DMS114 treated with DMSO at 0.1 percent for 48 hours (cell line): Measurements from ENCODE around the gene WDR27.
"Not testable (repeated sequence)": the region's sequence is repeated elsewhere in the genome, so short reads cannot be mapped to it uniquely, and the experiment has no call there.

ENCODE experiments used
- DNase-seq: peaks from one replicate; lab custom pipeline; 2025; ENCODE audit not compliant: unreplicated experiment; lab: John Stamatoyannopoulos, UW

WDR27 gene

GRCh38 chr6:169664227-169664626 is 37.6 kb downstream of the WDR27 start:
- no peak for DNase-seq

DNA sequence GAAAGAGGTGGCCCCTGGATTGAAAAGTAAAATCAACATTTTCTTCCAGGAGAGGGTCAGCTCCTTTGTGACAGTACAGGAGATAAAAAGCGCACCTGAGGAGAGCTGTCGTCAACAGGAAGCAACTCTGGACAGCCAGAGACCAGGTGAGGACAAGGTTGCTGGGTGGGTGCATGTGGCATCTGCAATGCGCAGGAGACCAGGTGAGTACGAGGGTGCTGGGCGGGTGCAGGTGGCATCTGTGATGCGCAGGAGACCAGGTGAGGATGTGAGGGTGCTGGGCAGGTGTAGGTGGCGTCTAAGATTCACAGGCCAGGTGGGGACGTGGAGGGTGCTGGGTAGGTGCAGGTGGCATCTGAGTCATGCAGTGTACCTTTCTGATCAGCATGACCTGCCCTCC is 38.4 kb downstream of the WDR27 start:
- DNase-seq, result no peak

- DNase-seq, result no peak
Observed at GRCh38 chr6:169661391-169661756, 40.5 kb downstream of the WDR27 start.

GRCh38 chr6:169660751-169661390 is 41.0 kb downstream of the WDR27 start:
- DNase-seq, result no peak

GRCh38 chr6:169659820-169660610 is 41.8 kb downstream of the WDR27 start:
- no peak for DNase-seq

- no peak for DNase-seq
Observed at GRCh38 chr6:169657284-169657610, 44.6 kb downstream of the WDR27 start.

DNA sequence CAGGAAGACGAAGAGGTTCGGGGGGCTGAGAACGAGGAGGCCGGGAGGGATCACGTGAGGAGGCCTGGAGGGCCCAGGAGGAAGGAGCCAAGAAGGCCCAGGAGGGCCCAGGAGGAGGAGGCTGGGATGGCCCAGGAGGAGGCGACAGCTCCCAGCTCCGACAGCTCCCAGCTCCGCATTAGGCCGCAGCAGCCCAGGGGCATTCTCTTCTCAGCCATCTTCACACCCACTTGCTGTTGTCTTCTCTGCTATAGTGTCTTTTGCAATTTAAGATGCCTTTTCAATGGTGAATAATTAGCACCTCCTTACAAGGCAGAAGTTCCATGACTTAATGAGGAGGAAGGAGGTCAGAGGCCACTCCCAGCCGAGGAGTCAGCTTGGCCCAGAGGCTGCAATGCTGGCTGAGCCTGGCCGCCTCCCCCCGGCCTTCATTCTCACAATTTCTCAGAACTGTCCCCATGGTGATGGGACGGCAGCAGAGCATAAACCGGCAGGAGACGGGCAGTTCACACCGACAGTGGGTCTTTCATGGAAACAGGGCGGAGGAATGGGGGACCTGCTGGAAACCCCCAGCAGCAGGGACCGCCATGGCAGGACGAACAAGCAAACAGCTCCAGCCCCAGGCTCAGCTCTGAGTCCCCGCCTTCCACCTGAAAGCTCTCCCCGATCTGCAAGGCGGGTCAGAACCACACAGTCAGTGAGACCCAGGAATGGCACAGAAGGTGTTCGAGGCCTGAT is 45.1 kb downstream of the WDR27 start:
- no peak for DNase-seq

- DNase-seq, result no peak
Observed at GRCh38 chr6:169654598-169655391, 47.0 kb downstream of the WDR27 start.

DNA sequence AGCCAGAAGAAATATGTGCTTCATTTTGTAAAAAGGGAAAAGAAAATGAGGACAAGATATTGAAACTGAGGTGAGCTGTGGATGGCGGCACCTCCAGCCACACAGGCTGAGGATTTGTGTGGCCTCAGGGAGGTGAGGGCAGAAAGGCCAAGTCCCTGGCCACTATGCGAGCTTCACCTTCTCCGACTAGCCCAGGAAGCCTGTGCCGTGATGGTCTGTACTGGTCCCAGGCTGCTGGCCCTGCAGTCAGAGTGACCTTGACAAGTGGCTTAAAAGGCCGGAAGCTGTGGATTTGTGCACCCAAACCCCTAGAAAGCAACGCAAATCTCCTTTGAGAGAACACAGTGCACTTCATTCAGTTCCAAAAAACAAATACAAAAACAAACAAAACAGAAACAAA is 48.1 kb downstream of the WDR27 start:
- no peak for DNase-seq

DNA sequence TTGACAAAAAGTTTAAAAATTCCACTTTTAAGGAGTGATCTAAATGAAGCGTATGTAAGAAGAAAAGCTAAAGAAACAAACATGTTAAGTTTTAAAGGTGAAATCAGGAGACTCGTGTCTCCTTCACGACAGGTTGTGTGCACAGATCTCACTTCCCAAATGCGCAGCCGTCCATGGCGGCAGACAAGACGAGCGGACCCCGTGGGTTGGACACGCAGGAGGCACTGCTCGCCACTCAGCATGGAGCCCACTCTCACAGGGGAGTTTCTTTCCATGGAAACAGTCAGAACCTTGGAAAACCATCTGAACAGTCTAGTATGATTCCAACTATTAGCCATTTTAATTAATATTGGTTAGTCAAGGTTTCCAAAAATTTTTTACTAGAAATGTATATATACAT is 48.9 kb downstream of the WDR27 start:
- no peak for DNase-seq

GRCh38 chr6:169651498-169651897 is 50.3 kb downstream of the WDR27 start:
- no peak for DNase-seq

DNA sequence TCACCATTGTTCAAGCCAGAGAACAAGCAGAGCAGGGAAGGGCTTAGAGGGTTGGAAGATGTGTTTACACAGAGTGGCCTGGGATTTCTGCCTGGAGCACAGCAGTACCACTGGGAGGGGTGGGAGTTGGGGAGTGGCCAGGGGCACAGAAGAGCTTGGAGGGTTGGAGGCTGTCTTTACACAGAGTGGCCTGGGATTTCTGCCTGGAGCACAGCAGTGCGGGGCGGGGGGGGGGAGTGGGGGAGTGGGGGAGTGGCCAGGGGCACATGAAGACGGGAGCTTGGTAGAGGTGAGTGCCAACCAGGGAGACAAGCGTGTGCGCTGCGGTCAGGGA is 50.9 kb downstream of the WDR27 start:
- DNase-seq, result no peak

GRCh38 chr6:169650241-169650958 is 51.4 kb downstream of the WDR27 start:
- no peak for DNase-seq

- no peak for DNase-seq
Observed at GRCh38 chr6:169648617-169649016, 53.2 kb downstream of the WDR27 start.

DNA sequence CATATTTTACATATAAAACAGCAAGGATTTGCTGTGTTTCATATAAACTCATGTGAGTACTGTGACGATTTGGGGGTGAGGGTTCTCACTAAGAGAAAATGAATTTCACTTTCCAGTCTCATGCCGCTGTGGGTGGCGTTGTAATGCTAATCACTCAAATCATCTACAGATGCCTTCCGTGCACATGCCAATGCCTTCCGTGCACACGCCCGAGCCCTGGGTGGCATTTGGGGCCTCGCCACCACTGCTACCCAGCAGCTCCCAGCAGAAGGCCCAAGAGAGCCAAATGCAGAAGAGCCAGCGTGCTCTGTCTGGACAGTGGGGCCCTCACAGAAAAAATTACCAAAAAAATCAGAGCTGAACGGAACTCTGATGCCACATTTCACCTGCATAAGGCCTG is 53.7 kb downstream of the WDR27 start:
- DNase-seq, result no peak

DNA sequence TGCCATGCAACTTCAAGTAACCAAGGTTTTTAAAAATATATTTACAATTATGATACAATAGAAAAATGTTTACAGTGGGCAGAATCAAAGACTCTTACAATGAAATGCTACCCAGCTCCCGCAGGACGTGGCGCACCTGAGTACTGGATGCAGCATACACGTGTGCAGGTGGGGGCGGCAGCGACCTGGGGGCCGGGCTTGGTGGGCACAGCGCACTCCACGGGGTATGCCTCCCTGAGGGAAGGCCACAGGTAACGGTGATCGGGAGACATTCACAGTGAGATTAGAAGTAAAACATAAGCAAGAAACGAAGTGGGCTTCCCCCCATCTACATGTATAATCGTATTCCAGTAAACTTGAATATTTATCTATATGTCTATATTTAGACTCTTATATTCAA is 54.2 kb downstream of the WDR27 start:
- no peak for DNase-seq

DNA sequence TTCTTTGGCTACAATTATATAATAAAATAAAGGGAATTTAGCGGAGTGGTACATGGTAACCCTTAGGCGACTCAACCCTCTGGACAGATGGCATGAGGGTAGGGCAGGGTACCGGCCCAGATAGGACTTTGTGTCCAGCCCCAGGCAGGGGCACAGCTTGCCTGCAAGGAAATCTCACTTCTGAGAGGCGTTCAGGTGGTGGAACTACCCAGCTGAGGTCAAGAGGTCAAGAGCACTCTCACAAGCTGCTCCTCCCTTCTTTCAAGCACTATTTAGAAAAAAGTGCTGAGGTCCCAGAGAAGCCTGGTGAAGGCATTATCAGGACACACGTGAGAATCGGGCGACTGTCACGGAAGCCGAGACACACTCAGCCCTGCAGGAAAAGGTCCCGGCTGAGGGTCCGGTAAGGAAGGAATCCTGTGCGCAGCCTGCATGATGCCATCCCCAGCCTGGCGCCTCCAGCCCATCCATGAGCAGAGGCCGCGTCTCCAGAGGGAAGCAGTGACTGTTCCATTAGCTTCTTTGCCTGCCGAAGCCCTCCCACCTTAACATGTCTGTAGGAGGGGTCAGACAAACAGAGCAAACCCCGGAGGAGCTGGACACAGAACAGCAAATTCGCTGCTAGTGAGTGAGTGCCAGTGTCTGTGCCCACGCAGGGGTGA is 54.8 kb downstream of the WDR27 start:
- no peak for DNase-seq

DNA sequence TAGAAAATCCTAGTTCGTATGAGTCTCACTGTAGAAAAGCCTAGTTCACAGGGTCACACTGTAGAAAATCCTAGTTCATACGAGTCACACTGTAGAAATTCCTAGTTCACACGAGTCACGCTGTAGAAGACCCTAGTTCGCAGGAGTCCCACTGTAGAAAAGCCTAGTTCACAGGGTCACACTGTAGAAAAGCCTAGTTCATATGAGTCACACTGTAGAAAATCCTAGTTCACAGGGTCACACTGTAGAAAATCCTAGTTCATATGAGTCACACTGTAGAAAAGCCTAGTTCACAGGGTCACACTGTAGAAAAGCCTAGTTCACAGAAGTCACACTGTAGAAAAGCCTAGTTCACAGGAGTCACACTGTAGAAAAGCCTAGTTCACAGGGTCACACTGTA is 56.4 kb downstream of the WDR27 start:
- not testable (repeated sequence) for DNase-seq

DNA sequence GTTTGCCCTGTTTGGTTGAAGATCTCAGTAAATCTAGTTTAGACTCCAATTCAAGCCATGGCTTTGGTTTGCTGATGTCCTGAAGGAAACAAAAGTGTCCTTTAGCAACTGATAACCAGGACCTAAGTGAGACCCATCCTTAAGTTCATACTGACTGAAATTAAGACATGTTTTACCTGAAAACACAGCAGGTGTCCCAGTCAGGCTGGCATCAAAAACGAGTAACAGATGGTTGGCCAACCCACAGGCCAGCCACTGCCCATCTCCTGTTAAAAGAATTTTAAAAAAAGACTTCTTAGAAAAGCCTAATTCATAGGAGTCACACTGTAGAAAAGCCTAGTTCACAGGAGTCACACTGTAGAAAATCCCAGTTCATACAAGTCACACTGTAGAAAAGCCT is 58.3 kb downstream of the WDR27 start:
- DNase-seq, result no peak

- no peak for DNase-seq
Observed at GRCh38 chr6:169642455-169642854, 59.4 kb downstream of the WDR27 start.
